ENCODE results near the gene ARL6.
"Not testable (repeated sequence)": the region's sequence is repeated elsewhere in the genome, so short reads cannot be mapped to it uniquely, and the experiment has no call there.

The ARL6 gene

GRCh38 chr3:97823046-97824004 lies 58.8 kb downstream of the ARL6 start:
- Histone ChIP-seq H3K36me3 (ENCODE audit: insufficient read depth, low read length) (no peaks in the 10 kb centered on the region), H3K9me3 (ENCODE audit: low read depth, low read length) (no peaks in the 10 kb centered on the region), H3K4me3 (peak overlapping the region; percentile 87), H3K9ac (ENCODE audit: insufficient read length) (no peak overlapping the region), H3K27ac (no peak overlapping the region)
- no peak for TF ChIP-seq FOXP2 (optimal IDR thresholded peaks at IDR 0.05; ENCODE audit: control extremely low read depth, extremely low read length, insufficient read depth)
- no peak for TF ChIP-seq EZH2 (IDR thresholded peaks at IDR 0.05)
- no peak for TF ChIP-seq POLR2AphosphoS5 (IDR thresholded peaks at IDR 0.05; ENCODE audit: borderline replicate concordance, low read depth, low read length)
- no peak for DNase-seq (ENCODE audit: low read depth, low spot score)

- Histone ChIP-seq H3K36me3 (ENCODE audit: insufficient read depth, low read length) (no peaks in the 10 kb centered on the region), H3K4me3 (no peak overlapping the region), H3K27ac (no peak overlapping the region), H3K9me3 (ENCODE audit: low read depth, low read length) (no peaks in the 10 kb centered on the region), H3K9ac (ENCODE audit: insufficient read length) (no peak overlapping the region)
- no peak for TF ChIP-seq EZH2 (IDR thresholded peaks at IDR 0.05)
- DNase-seq (ENCODE audit: low read depth, low spot score), result no peak
Observed at GRCh38 chr3:97825101-97825500, 60.5 kb downstream of the ARL6 start.

- DNase-seq (ENCODE audit: low read depth, low spot score), result no peak
Observed at GRCh38 chr3:97827741-97828471, 63.3 kb downstream of the ARL6 start.

GRCh38 chr3:97829198-97829597 lies 64.6 kb downstream of the ARL6 start:
- H3K9me3 ChIP-seq (ENCODE audit: low read depth, low read length), result no peaks in the 10 kb centered on the region
- no peak overlapping the region for H3K9ac ChIP-seq (ENCODE audit: insufficient read length)
- no peak for DNase-seq (ENCODE audit: low read depth, low spot score)
- H3K27ac ChIP-seq, result no peak overlapping the region
- H3K4me3 ChIP-seq, result no peak overlapping the region
- H3K36me3 ChIP-seq (ENCODE audit: insufficient read depth, low read length), result no peaks in the 10 kb centered on the region
- TF ChIP-seq FOXP2 (optimal IDR thresholded peaks at IDR 0.05; ENCODE audit: control extremely low read depth, extremely low read length, insufficient read depth) (no peak), EZH2 (IDR thresholded peaks at IDR 0.05) (no peak), POLR2AphosphoS5 (IDR thresholded peaks at IDR 0.05; ENCODE audit: borderline replicate concordance, low read depth, low read length) (no peak)

More at GRCh38 chr3:97827741-97828471, 63.3 kb downstream of the ARL6 start:
- Histone ChIP-seq H3K4me3 (no peak overlapping the region), H3K9ac (ENCODE audit: insufficient read length) (no peak overlapping the region), H3K27ac (no peak overlapping the region), H3K36me3 (ENCODE audit: insufficient read depth, low read length) (no peaks in the 10 kb centered on the region), H3K9me3 (ENCODE audit: low read depth, low read length) (no peaks in the 10 kb centered on the region)
- TF ChIP-seq EZH2 (IDR thresholded peaks at IDR 0.05) (no peak), POLR2AphosphoS5 (IDR thresholded peaks at IDR 0.05; ENCODE audit: borderline replicate concordance, low read depth, low read length) (no peak), FOXP2 (optimal IDR thresholded peaks at IDR 0.05; ENCODE audit: control extremely low read depth, extremely low read length, insufficient read depth) (no peak)

GRCh38 chr3:97830638-97831037 lies 66.1 kb downstream of the ARL6 start:
- no peaks in the 10 kb centered on the region for H3K9me3 ChIP-seq (ENCODE audit: low read depth, low read length)
- no peak overlapping the region for H3K9ac ChIP-seq (ENCODE audit: insufficient read length)
- H3K36me3 ChIP-seq (ENCODE audit: insufficient read depth, low read length), result no peaks in the 10 kb centered on the region
- H3K27ac ChIP-seq, result no peak overlapping the region
- no peak for DNase-seq (ENCODE audit: low read depth, low spot score)
- TF ChIP-seq FOXP2 (optimal IDR thresholded peaks at IDR 0.05; ENCODE audit: control extremely low read depth, extremely low read length, insufficient read depth) (no peak), EZH2 (IDR thresholded peaks at IDR 0.05) (no peak), POLR2AphosphoS5 (IDR thresholded peaks at IDR 0.05; ENCODE audit: borderline replicate concordance, low read depth, low read length) (no peak)
- no peak overlapping the region for H3K4me3 ChIP-seq

- H3K9ac ChIP-seq (ENCODE audit: insufficient read length), result no peak overlapping the region
- no peak overlapping the region for H3K4me3 ChIP-seq
- DNase-seq (ENCODE audit: low read depth, low spot score), result no peak
- no peaks in the 10 kb centered on the region for H3K36me3 ChIP-seq (ENCODE audit: insufficient read depth, low read length)
- no peak for TF ChIP-seq FOXP2 (optimal IDR thresholded peaks at IDR 0.05; ENCODE audit: control extremely low read depth, extremely low read length, insufficient read depth)
- TF ChIP-seq EZH2 (IDR thresholded peaks at IDR 0.05), result no peak
- TF ChIP-seq POLR2AphosphoS5 (IDR thresholded peaks at IDR 0.05; ENCODE audit: borderline replicate concordance, low read depth, low read length), result no peak
- no peak overlapping the region for H3K27ac ChIP-seq
- H3K9me3 ChIP-seq (ENCODE audit: low read depth, low read length), result no peaks in the 10 kb centered on the region
Observed at GRCh38 chr3:97831140-97831539, 66.6 kb downstream of the ARL6 start.

- DNase-seq (ENCODE audit: low read depth, low spot score); H3K9me3 ChIP-seq (ENCODE audit: low read depth, low read length); H3K27ac ChIP-seq; H3K4me3 ChIP-seq; H3K36me3 ChIP-seq (ENCODE audit: insufficient read depth, low read length); H3K9ac ChIP-seq (ENCODE audit: insufficient read length): not testable (repeated sequence)
Observed at GRCh38 chr3:97833184-97833583, 68.6 kb downstream of the ARL6 start.

GRCh38 chr3:97835761-97836160 lies 71.2 kb downstream of the ARL6 start:
- Histone ChIP-seq H3K27ac (no peak overlapping the region), H3K9me3 (ENCODE audit: low read depth, low read length) (no peaks in the 10 kb centered on the region), H3K36me3 (ENCODE audit: insufficient read depth, low read length) (no peaks in the 10 kb centered on the region), H3K4me3 (no peak overlapping the region), H3K9ac (ENCODE audit: insufficient read length) (no peak overlapping the region)
- DNase-seq (ENCODE audit: low read depth, low spot score), result no peak
- TF ChIP-seq EZH2 (IDR thresholded peaks at IDR 0.05), result no peak

GRCh38 chr3:97838393-97838792 lies 73.8 kb downstream of the ARL6 start:
- DNase-seq (ENCODE audit: low read depth, low spot score), result no peak
- no peaks in the 10 kb centered on the region for H3K36me3 ChIP-seq (ENCODE audit: insufficient read depth, low read length)
- H3K4me3 ChIP-seq, result no peak overlapping the region
- H3K9ac ChIP-seq (ENCODE audit: insufficient read length), result no peak overlapping the region
- no peak overlapping the region for H3K27ac ChIP-seq
- no peaks in the 10 kb centered on the region for H3K9me3 ChIP-seq (ENCODE audit: low read depth, low read length)
- TF ChIP-seq FOXP2 (optimal IDR thresholded peaks at IDR 0.05; ENCODE audit: control extremely low read depth, extremely low read length, insufficient read depth) (no peak), POLR2AphosphoS5 (IDR thresholded peaks at IDR 0.05; ENCODE audit: borderline replicate concordance, low read depth, low read length) (no peak), EZH2 (IDR thresholded peaks at IDR 0.05) (no peak)
